Neural cell (in vitro differentiated cells): Measurements from ENCODE around the gene MYCBP2. TPM values are rescaled to one million over a fixed set of nuclear protein-coding genes. Genes with fewer than 3 reads are reported as not detected.

Experiments used
- H2AFZ ChIP-seq: fragments of 200-600, 300-800 bp; sonication (generic), shearing (Covaris generic); 2 replicates; pipeline ENCODE4 v1.6.0; 2014; ENCODE audit warnings: low read depth, mild to moderate bottlenecking, antibody characterized with exemption, low read length, moderate library complexity
- H3F3A ChIP-seq: fragments of 200-600 bp; shearing (Covaris generic); 2 replicates; pipeline ENCODE4 v1.6.1; 2016; ENCODE audit warnings: mild to moderate bottlenecking, moderate library complexity, mixed read lengths, antibody characterized with exemption, low read length; ENCODE audit not compliant: insufficient read depth, poor library complexity, severe bottlenecking
- H3K27ac ChIP-seq: fragments of 200-600, 300-800 bp; sonication (generic), shearing (Covaris generic); 2 replicates; pipeline ENCODE4 v1.5.1; 2014; ENCODE audit warnings: mild to moderate bottlenecking, low read length, moderate library complexity
- H3K27me3 ChIP-seq: fragments of 300-800, 200-600 bp; sonication (generic), shearing (Covaris generic); 2 replicates; pipeline ENCODE4 v1.6.0; 2014; ENCODE audit warnings: mild to moderate bottlenecking, low read depth, low read length, moderate library complexity; ENCODE audit not compliant: insufficient read depth
- H3K36me3 ChIP-seq: fragments of 300-800, 200-600 bp; sonication (generic), shearing (Covaris generic); 2 replicates; pipeline ENCODE4 v1.5.1; 2014; ENCODE audit warnings: mild to moderate bottlenecking, antibody characterized with exemption, low read length, moderate library complexity; ENCODE audit not compliant: insufficient read depth
- H3K4me2 ChIP-seq: fragments of 300-800, 200-600 bp; sonication (generic), shearing (Covaris generic); 2 replicates; pipeline ENCODE4 v1.6.0; 2014; ENCODE audit warnings: mild to moderate bottlenecking, low read length
- H3K4me3 ChIP-seq: fragments of 300-800, 200-600 bp; sonication (generic), shearing (Covaris generic); 2 replicates; pipeline ENCODE4 v1.5.1; 2014; ENCODE audit warnings: mild to moderate bottlenecking, low read length, moderate library complexity
- H3K79me2 ChIP-seq: fragments of 200-600 bp; shearing (Covaris generic); replicated peaks from 2 replicates; pipeline ENCODE4 v1.6.0; 2014; ENCODE audit warnings: mild to moderate bottlenecking, low read length, moderate library complexity; ENCODE audit not compliant: insufficient read depth
- H3K9ac ChIP-seq: fragments of 300-800, 200-600 bp; sonication (generic), shearing (Covaris generic); 2 replicates; pipeline ENCODE4 v1.6.1; 2016; ENCODE audit warnings: mild to moderate bottlenecking, low read length, mixed read lengths
- H3K9me2 ChIP-seq: fragments of 200-600 bp; shearing (Covaris generic); 2 replicates; pipeline ENCODE4 v1.6.1; 2016; ENCODE audit warnings: mild to moderate bottlenecking, low read length, mixed read lengths; ENCODE audit not compliant: insufficient read depth
- H3K9me3 ChIP-seq: fragments of 200-600, 300-800 bp; sonication (generic), shearing (Covaris generic); 2 replicates; pipeline ENCODE4 v1.6.1; 2016; ENCODE audit warnings: mild to moderate bottlenecking, mixed run types, low read length, moderate library complexity, mixed read lengths
- H4K20me1 ChIP-seq: fragments of 200-600 bp; shearing (Covaris generic); 2 replicates; pipeline ENCODE4 v1.6.1; 2016; ENCODE audit warnings: mild to moderate bottlenecking, mixed run types; ENCODE audit not compliant: insufficient read depth
- EP300 ChIP-seq: fragments of 450-650 bp; conservative IDR thresholded peaks from 2 replicates; pipeline ENCODE4 v1.6.1; 2014; ENCODE audit warnings: antibody characterized with exemption, mild to moderate bottlenecking, moderate library complexity; ENCODE audit not compliant: poor library complexity, severe bottlenecking
- EZH2 ChIP-seq: fragments of 200-600, 300-800 bp; shearing (Covaris generic), sonication (generic); IDR thresholded peaks from 2 replicates; pipeline ENCODE4 v1.6.1; 2014; ENCODE audit warnings: antibody characterized with exemption, low read length, borderline replicate concordance, mild to moderate bottlenecking; ENCODE audit not compliant: insufficient read depth, poor library complexity, severe bottlenecking
- MXI1 ChIP-seq: fragments of 450-650 bp; conservative IDR thresholded peaks from 2 replicates; pipeline ENCODE4 v1.6.1; 2014; ENCODE audit warnings: antibody characterized with exemption, mild to moderate bottlenecking; ENCODE audit not compliant: poor library complexity, severe bottlenecking
- POLR2AphosphoS5 ChIP-seq: IDR thresholded peaks from 2 replicates; pipeline ENCODE4 v1.6.1; 2012
- RAD21 ChIP-seq: fragments of 450-650 bp; conservative IDR thresholded peaks from 2 replicates; pipeline ENCODE4 v1.6.1; 2014; ENCODE audit warnings: antibody characterized with exemption, mild to moderate bottlenecking, moderate library complexity
- SMC3 ChIP-seq: fragments of 450-650 bp; conservative IDR thresholded peaks from 2 replicates; pipeline ENCODE4 v1.6.1; 2014; ENCODE audit warnings: antibody characterized with exemption, mild to moderate bottlenecking, moderate library complexity; ENCODE audit not compliant: poor library complexity
- TAF1 ChIP-seq: IDR thresholded peaks from 2 replicates; pipeline ENCODE4 v1.6.1; 2012; ENCODE audit warnings: low read depth
- polyA plus RNA-seq: library from polyadenylated mRNA; depleted of rRNA; stranded (reverse); fragments of >200 nt; gene quantifications from 2 replicates; pipeline ENCODE4 v1.2.3, GENCODE V29; 2014
- TF ChIP-seq, protein P1 (sequence below): IDR thresholded peaks from 2 replicates; pipeline ENCODE4 v1.6.1; 2012; ENCODE audit warnings: borderline replicate concordance
- TF ChIP-seq, protein P2 (sequence below): fragments of 450-650 bp; IDR thresholded peaks from 2 replicates; pipeline ENCODE4 v1.5.1; 2014; ENCODE audit warnings: antibody characterized with exemption, mild to moderate bottlenecking, moderate library complexity; ENCODE audit not compliant: poor library complexity, severe bottlenecking

MYCBP2 gene
- polyA plus RNA-seq, 1 donor from 2014 or later, result 135 TPM

DNA sequence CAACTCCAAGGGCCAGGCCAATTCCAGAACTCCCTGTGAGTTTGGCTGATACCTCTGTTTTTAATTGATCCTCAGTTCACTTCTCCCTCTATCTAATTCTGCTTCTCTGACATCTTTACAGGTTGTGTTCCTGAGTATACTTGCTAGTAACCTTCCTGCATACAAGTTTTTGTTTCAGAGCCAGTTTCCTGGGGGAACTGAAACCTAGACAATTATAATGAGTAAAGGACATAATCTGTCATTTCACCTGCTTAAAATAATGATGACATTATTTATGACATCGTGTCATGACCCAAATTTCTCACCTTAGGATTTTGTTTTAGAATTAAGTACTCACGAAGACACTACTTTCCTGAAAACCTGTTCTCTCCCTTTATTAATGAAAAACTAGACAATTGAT, 12.5 kb upstream of the MYCBP2 start:
- Histone ChIP-seq H3K9me3 (no peaks in the 10 kb centered on the region), H3K36me3 (no peaks in the 10 kb centered on the region), H3F3A (no peaks in the 10 kb centered on the region), H3K27ac (no peak overlapping the region), H3K4me3 (no peak overlapping the region), H3K9ac (no peak overlapping the region), H3K9me2 (no peaks in the 10 kb centered on the region), H3K79me2 (no peaks in the 10 kb centered on the region), H3K27me3 (no peaks in the 10 kb centered on the region), H3K4me2 (no peak overlapping the region), H4K20me1 (no peaks in the 10 kb centered on the region), H2AFZ (no peak overlapping the region)
- TF ChIP-seq EP300, result no peak
- TF ChIP-seq SMC3, result no peak
- no peak for TF ChIP-seq TAF1
- TF ChIP-seq RAD21, result no peak
- TF ChIP-seq, protein P1, sequence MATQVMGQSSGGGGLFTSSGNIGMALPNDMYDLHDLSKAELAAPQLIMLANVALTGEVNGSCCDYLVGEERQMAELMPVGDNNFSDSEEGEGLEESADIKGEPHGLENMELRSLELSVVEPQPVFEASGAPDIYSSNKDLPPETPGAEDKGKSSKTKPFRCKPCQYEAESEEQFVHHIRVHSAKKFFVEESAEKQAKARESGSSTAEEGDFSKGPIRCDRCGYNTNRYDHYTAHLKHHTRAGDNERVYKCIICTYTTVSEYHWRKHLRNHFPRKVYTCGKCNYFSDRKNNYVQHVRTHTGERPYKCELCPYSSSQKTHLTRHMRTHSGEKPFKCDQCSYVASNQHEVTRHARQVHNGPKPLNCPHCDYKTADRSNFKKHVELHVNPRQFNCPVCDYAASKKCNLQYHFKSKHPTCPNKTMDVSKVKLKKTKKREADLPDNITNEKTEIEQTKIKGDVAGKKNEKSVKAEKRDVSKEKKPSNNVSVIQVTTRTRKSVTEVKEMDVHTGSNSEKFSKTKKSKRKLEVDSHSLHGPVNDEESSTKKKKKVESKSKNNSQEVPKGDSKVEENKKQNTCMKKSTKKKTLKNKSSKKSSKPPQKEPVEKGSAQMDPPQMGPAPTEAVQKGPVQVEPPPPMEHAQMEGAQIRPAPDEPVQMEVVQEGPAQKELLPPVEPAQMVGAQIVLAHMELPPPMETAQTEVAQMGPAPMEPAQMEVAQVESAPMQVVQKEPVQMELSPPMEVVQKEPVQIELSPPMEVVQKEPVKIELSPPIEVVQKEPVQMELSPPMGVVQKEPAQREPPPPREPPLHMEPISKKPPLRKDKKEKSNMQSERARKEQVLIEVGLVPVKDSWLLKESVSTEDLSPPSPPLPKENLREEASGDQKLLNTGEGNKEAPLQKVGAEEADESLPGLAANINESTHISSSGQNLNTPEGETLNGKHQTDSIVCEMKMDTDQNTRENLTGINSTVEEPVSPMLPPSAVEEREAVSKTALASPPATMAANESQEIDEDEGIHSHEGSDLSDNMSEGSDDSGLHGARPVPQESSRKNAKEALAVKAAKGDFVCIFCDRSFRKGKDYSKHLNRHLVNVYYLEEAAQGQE, result no peak
- TF ChIP-seq, protein P2, sequence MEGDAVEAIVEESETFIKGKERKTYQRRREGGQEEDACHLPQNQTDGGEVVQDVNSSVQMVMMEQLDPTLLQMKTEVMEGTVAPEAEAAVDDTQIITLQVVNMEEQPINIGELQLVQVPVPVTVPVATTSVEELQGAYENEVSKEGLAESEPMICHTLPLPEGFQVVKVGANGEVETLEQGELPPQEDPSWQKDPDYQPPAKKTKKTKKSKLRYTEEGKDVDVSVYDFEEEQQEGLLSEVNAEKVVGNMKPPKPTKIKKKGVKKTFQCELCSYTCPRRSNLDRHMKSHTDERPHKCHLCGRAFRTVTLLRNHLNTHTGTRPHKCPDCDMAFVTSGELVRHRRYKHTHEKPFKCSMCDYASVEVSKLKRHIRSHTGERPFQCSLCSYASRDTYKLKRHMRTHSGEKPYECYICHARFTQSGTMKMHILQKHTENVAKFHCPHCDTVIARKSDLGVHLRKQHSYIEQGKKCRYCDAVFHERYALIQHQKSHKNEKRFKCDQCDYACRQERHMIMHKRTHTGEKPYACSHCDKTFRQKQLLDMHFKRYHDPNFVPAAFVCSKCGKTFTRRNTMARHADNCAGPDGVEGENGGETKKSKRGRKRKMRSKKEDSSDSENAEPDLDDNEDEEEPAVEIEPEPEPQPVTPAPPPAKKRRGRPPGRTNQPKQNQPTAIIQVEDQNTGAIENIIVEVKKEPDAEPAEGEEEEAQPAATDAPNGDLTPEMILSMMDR, result no peak

- no peaks in the 10 kb centered on the region for H3K36me3 ChIP-seq
- no peaks in the 10 kb centered on the region for H3K27me3 ChIP-seq
- H3K9ac ChIP-seq, result no peak overlapping the region
- no peak overlapping the region for H3K4me2 ChIP-seq
- H3K27ac ChIP-seq, result no peak overlapping the region
- H3K9me2 ChIP-seq, result no peaks in the 10 kb centered on the region
- H3F3A ChIP-seq, result no peaks in the 10 kb centered on the region
- H3K9me3 ChIP-seq, result no peaks in the 10 kb centered on the region
- H2AFZ ChIP-seq, result no peak overlapping the region
- H3K79me2 ChIP-seq, result no peaks in the 10 kb centered on the region
- H4K20me1 ChIP-seq, result no peaks in the 10 kb centered on the region
- H3K4me3 ChIP-seq, result no peak overlapping the region
- TF ChIP-seq RAD21 (no peak), TAF1 (no peak), EZH2 (no peak), POLR2AphosphoS5 (no peak), MXI1 (no peak)
- TF ChIP-seq, protein P2, result no peak
- TF ChIP-seq, protein P1, result no peak
Observed at GRCh38 chr13:77338961-77339401, 12.1 kb upstream of the MYCBP2 start.
